Endothelial cell of umbilical vein (primary cell): ENCODE measurements around the gene AHNAK2. TPM values are rescaled to one million over a fixed set of nuclear protein-coding genes. Genes with fewer than 3 reads are reported as not detected.

Experiments used
- BruUV-seq: library from RNA; stranded (reverse); fragments of 400-500 nt; replicated peaks from 2 replicates; lab custom pipeline; 2021; lab: Mats Ljungman, UMichigan
- CTCF ChIA-PET: fragments of 300-600, 350-600 bp; sonication (Branson Sonifier 250); formaldehyde crosslinking; loops from one replicate; lab custom pipeline; 2021; ENCODE audit warnings: antibody characterized with exemption, inconsistent platforms; lab: Charles Lee
- POLR2A ChIA-PET: fragments of 300-600, 350-600 bp; sonication (Branson Sonifier 250); formaldehyde crosslinking; loops from one replicate; lab custom pipeline; 2021; ENCODE audit warnings: antibody characterized with exemption, inconsistent platforms; lab: Charles Lee
- DNase-seq: peaks from one replicate; pipeline ENCODE4 v3.0.0-alpha.2; 2011; ENCODE audit warnings: low read depth, low spot score
- FAIRE-seq: peaks from 2 replicates; lab custom pipeline; 2011; peaks lifted over from hg19 to GRCh38; lab: Jason Lieb, UNC
- H2AFZ ChIP-seq: 2 replicates; pipeline ENCODE4 v1.6.0; 2012; ENCODE audit warnings: low read depth, low read length, control low read depth, inconsistent platforms
- H3K27ac ChIP-seq: 2 replicates; pipeline ENCODE4 v1.5.1; 2011; ENCODE audit warnings: low read depth, mild to moderate bottlenecking, control low read depth, low read length, moderate library complexity; ENCODE audit not compliant: insufficient read depth
- H3K27me3 ChIP-seq, 2 experiments: 2 replicates each; pipeline versions ENCODE4 v1.6.0 to v1.6.1; 2011; ENCODE audit warnings: low read length in 2 of 2, mixed read lengths in 1 of 2; ENCODE audit not compliant: control insufficient read depth in 2 of 2, insufficient read depth in 2 of 2
- H3K36me3 ChIP-seq, 2 experiments: 2 replicates in 1 of 2; 3 replicates in 1 of 2; pipeline ENCODE4 v1.5.1; 2011; ENCODE audit warnings: low read length in 2 of 2, mild to moderate bottlenecking in 1 of 2, moderate library complexity in 1 of 2; ENCODE audit not compliant: control insufficient read depth in 2 of 2, insufficient read depth in 2 of 2; ENCODE audit errors: extremely low read depth in 1 of 2
- H3K4me1 ChIP-seq: 3 replicates; pipeline ENCODE4 v1.5.1; 2011; ENCODE audit warnings: mild to moderate bottlenecking, low read length; ENCODE audit not compliant: control insufficient read depth, insufficient read depth; ENCODE audit errors: extremely low read depth
- H3K4me2 ChIP-seq: 2 replicates; pipeline ENCODE4 v1.6.1; 2011; ENCODE audit warnings: low read length, control low read depth, mixed read lengths; ENCODE audit not compliant: insufficient read depth
- H3K4me3 ChIP-seq, 3 experiments: fragments of 200-600 bp in 1 of 3; sonication (generic), shearing (Covaris generic) in 1 of 3; replicated peaks in 1 of 3; 2 replicates each; pipeline ENCODE4 v1.5.1; 2011 to 2016; ENCODE audit warnings: control low read depth in 3 of 3, low read length in 3 of 3, mild to moderate bottlenecking in 2 of 3, inconsistent platforms in 1 of 3, low read depth in 1 of 3, moderate library complexity in 1 of 3; ENCODE audit not compliant: insufficient read depth in 1 of 3
- H3K79me2 ChIP-seq: 2 replicates; pipeline ENCODE4 v1.6.0; 2012; ENCODE audit warnings: low read length, inconsistent platforms; ENCODE audit not compliant: control insufficient read depth, insufficient read depth
- H3K9ac ChIP-seq: replicated peaks from 2 replicates; pipeline ENCODE3; 2011; ENCODE audit warnings: low read length, control low read depth; ENCODE audit not compliant: insufficient read depth; ENCODE audit errors: extremely low read depth
- H3K9me1 ChIP-seq: replicated peaks from 3 replicates; pipeline ENCODE4 v1.6.0; 2011; ENCODE audit warnings: mild to moderate bottlenecking, low read length; ENCODE audit not compliant: control insufficient read depth, insufficient read depth; ENCODE audit errors: extremely low read depth
- H3K9me3 ChIP-seq: replicated peaks from 2 replicates; pipeline ENCODE4 v1.5.1; 2012; ENCODE audit warnings: low read length, inconsistent platforms; ENCODE audit not compliant: control insufficient read depth, insufficient read depth
- H4K20me1 ChIP-seq: replicated peaks from 2 replicates; pipeline ENCODE3; 2011; ENCODE audit warnings: mild to moderate bottlenecking, low read length; ENCODE audit not compliant: control insufficient read depth, insufficient read depth; ENCODE audit errors: extremely low read depth
- CTCF ChIP-seq, 2 donors: IDR thresholded peaks; 1 replicate in 1 of 2; 2 replicates in 1 of 2; pipeline ENCODE4 v1.5.1; 2011; ENCODE audit warnings: low read length in 2 of 2, mild to moderate bottlenecking in 2 of 2, moderate library complexity in 2 of 2, control low read depth in 1 of 2, inconsistent platforms in 1 of 2, low read depth in 1 of 2; ENCODE audit not compliant: insufficient read depth in 1 of 2; ENCODE audit errors: extremely low read depth in 1 of 2
- EZH2 ChIP-seq: IDR thresholded peaks from 2 replicates; pipeline ENCODE4 v1.6.1; 2012; ENCODE audit warnings: borderline replicate concordance, low read depth, mild to moderate bottlenecking, moderate library complexity, low read length, inconsistent platforms; ENCODE audit not compliant: severe bottlenecking
- FOS ChIP-seq: IDR thresholded peaks from 2 replicates; pipeline ENCODE4 v1.6.1; 2011; ENCODE audit warnings: mild to moderate bottlenecking, low read length, moderate library complexity, borderline replicate concordance; ENCODE audit not compliant: insufficient read depth
- GATA2 ChIP-seq: IDR thresholded peaks from 2 replicates; pipeline ENCODE4 v1.7.0; 2011; ENCODE audit warnings: low read depth, mild to moderate bottlenecking, moderate library complexity, mixed read lengths, low read length; ENCODE audit not compliant: insufficient read length, insufficient read depth
- JUN ChIP-seq: IDR thresholded peaks from 2 replicates; pipeline ENCODE4 v1.6.1; 2011; ENCODE audit warnings: borderline replicate concordance, low read depth; ENCODE audit not compliant: insufficient read length, insufficient read depth
- MAX ChIP-seq: IDR thresholded peaks from 2 replicates; pipeline ENCODE4 v1.6.1; 2011; ENCODE audit not compliant: insufficient read depth, insufficient read length
- MYC ChIP-seq: IDR thresholded peaks from one replicate; pipeline ENCODE4 v1.6.1; 2011; ENCODE audit warnings: mild to moderate bottlenecking, low read depth, low read length
- POLR2A ChIP-seq: IDR thresholded peaks from 2 replicates; pipeline ENCODE4 v1.6.1; 2012; ENCODE audit warnings: low read depth, mild to moderate bottlenecking, control low read depth, low read length
- POLR2AphosphoS5 ChIP-seq: IDR thresholded peaks from 2 replicates; pipeline ENCODE4 v1.6.1; 2012; ENCODE audit warnings: low read depth, mild to moderate bottlenecking, control low read depth, low read length, moderate library complexity; ENCODE audit not compliant: insufficient read depth
- dilution Hi-C: fragments of 300-500 bp; cut with MboI; formaldehyde crosslinking; loops from one replicate; pipeline ENCODE4 v1.15.0; 2019; ENCODE audit warnings: low sequenced_read_pairs; ENCODE audit not compliant: extremely low pct_ligation_motif_present
- intact Hi-C: fragments of 100-400 bp; cut with micrococcal nuclease; formaldehyde crosslinking; loops from one replicate; pipeline ENCODE4 v1.10.0; 2022
- polyA plus RNA-seq, 4 experiments: library from polyadenylated mRNA; depleted of rRNA in 3 of 4; stranded (reverse) in 3 of 4; unstranded in 1 of 4; fragments of >200 nt; gene quantifications; 2 replicates each; pipeline versions ENCODE4 v1.2.1 to v1.2.3, GENCODE V29; 2011 to 2012; ENCODE audit warnings: missing spikeins in 1 of 4
- total RNA-seq: library from RNA; stranded (reverse); gene quantifications from 2 replicates; pipeline ENCODE4 v1.2.3, GENCODE V29; 2021

The AHNAK2 gene
- total and polyA plus RNA-seq, 2 donors (not counting 3 experiments of a cell fraction or from before 2014, with no cell fraction given): 17.7 to 68.7 TPM

GRCh38 chr14:104937694-104938365, 40.3 kb downstream of the AHNAK2 start:
- H3K27me3 ChIP-seq: peaks cover 3 to 5% of the 10 kb centered on the region in 2 experiments
- no peak overlapping the region for H3K9ac ChIP-seq
- intact Hi-C loops (no loop called here), dilution Hi-C loops (loop anchor here (10.0 kb wide), 1 partner anchor 137 kb away; no protein-coding TSS in a partner anchor)
- no peak for FAIRE-seq
- no peak overlapping the region for H3K27ac ChIP-seq
- H3K9me1 ChIP-seq: no peaks in the 10 kb centered on the region
- POLR2A ChIA-PET: no interaction called here
- H3K4me3 ChIP-seq: no peak overlapping the region
- no peak overlapping the region for H2AFZ ChIP-seq
- no TSS peak for BruUV-seq
- no peak for TF ChIP-seq MYC
- no peak for TF ChIP-seq GATA2
- no peak for TF ChIP-seq FOS
- no peak for TF ChIP-seq EZH2
- TF ChIP-seq CTCF (IDR thresholded peaks at IDR 0.05; ENCODE audit: extremely low read depth in 1 of 2, insufficient read depth in 1 of 2, low read depth in 1 of 2, low read length in 2 of 2): no peak
- TF ChIP-seq MAX: no peak
- no peak for TF ChIP-seq POLR2AphosphoS5
- TF ChIP-seq POLR2A: no peak
- no peak for TF ChIP-seq JUN
- H3K36me3 ChIP-seq: peaks cover 0 to 2% of the 10 kb centered on the region in 2 experiments
- no peaks in the 10 kb centered on the region for H4K20me1 ChIP-seq
- no peaks in the 10 kb centered on the region for H3K79me2 ChIP-seq
- H3K4me1 ChIP-seq: no peaks in the 10 kb centered on the region
- no peak overlapping the region for H3K4me2 ChIP-seq
- H3K9me3 ChIP-seq: no peaks in the 10 kb centered on the region
- CTCF ChIA-PET: interaction anchor here (1.1 to 1.2 kb wide), 3 partner anchors 30 to 148 kb away, joined by 3 to 6 read pairs (median 4); no protein-coding TSS in a partner anchor
- no peak for DNase-seq
